Mesenteric fat pad (tissue), 1 donor: ENCODE measurements around the gene ANAPC5. TPM values are rescaled to one million over a fixed set of nuclear protein-coding genes. Genes with fewer than 3 reads are reported as not detected.

Source experiments
- DNase-seq: peaks from one replicate; pipeline ENCODE4 v3.0.0-alpha.2; 2020; ENCODE audit warnings: low spot score
- total RNA-seq: library from RNA; stranded (reverse); fragmentation: NEBNext Ultra II Directional; extraction: Animal tissue kit (Norgen Biotek cat#: 25700); gene quantifications from one replicate; pipeline ENCODE4 v1.2.1, GENCODE V29; 2021
- donor health status: DM: yes; HTN: yes; CAD: no.

ANAPC5 gene
- total RNA-seq, 1 donor from 2014 or later = 80.9 TPM

GRCh38 chr12:121259074-121259473 lies 93.1 kb downstream of the ANAPC5 start:
- no peak for DNase-seq

Other genes with a start within 250 kb of the ANAPC5 start
- 4.7 TPM for gene P2RX7, start 219.5 kb downstream of the ANAPC5 start, total RNA-seq
- 40.8 TPM for gene P2RX4, start 142.3 kb downstream of the ANAPC5 start, total RNA-seq
- gene CAMKK2, start 55.7 kb downstream of the ANAPC5 start, total RNA-seq = 50.5 TPM
- gene RNF34, start 47.7 kb upstream of the ANAPC5 start, total RNA-seq = 26.3 TPM
- gene KDM2B, start 228.6 kb upstream of the ANAPC5 start, total RNA-seq = 17.2 TPM